ENCODE results near the gene RPRM.
"Not testable (repeated sequence)": the region's sequence is repeated elsewhere in the genome, so short reads cannot be mapped to it uniquely, and the experiment has no call there.

RPRM gene

DNA sequence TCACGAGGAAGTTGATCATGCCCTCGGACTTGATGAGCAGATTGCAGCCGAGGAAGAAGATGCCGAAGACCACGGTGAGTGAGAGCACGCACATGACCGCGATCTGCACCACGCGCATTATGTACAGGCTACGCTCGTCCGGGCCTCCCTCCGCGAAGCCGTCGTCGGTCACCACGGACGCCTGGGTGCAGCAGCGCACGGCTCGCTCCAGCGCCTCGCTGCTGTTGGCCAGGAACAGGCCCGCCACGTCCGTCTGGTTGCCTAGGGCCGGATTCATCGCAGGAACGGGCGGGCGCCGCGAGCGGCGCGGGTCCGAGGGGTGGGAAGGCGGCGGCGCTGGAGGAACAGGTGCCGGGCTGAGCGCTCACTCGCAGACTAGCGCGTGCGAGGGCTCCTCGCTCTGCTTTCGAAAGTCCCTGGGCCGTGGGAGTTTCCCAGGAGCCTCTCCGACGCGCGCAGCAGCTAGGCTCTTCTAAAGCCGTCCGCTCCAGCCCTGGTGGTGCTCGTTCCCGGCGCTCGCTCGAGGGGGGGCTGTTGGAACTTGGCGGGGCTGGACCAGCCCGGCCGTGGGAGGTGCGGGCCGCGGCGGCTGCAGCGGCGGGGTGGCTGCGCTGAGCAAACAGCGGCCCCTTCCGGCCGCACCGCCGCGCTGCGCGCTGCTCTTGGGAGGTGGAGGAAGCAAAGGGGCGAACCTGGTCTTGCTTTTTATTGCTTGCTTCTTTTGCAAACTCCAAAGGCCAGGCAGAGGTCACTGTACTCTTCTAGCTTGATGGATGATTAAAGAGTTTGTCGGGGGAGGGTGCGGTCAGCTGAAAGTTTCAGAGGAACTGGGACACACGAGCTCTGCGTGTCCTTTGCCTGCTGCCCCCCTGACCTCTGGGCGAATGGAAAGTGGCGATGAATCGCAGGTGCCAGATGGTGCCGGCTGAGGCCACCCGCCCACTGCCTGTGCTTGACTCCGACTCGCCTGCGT, at the start of gene RPRM:
Gene RPRM, minus strand, starts transcription at position 474 of the 973 bp plus-strand sequence. Its CDS starts 197 bp downstream, at position 277.
- peak; percentile 19 to 21 for DNase-seq

- peak; percentile 29 to 38 for DNase-seq
Observed at GRCh38 chr2:153519257-153519875, 40.8 kb upstream of the RPRM start.

- no peak for DNase-seq
Observed at GRCh38 chr2:153512331-153512730, 33.8 kb upstream of the RPRM start.

DNA sequence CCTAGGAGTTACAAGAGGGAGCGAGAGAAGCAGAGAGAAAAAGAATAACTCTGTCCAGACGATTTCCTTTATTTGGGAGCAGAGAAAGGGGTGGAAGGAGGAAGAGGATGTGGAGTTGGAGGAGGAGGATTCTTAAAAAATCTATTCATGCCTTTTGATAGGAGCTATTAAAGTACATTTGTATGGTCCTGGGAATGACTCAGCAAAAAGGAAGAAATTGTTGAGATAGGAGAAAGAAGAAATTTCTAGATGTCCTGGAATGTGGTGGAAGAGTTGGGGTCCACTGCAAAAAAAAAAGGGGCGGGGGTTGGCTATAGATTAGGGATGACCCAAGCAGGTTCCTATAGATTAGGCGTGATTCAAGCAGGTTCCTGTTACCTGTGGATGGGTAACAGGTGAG, 32.4 kb upstream of the RPRM start:
- DNase-seq = no peak

DNA sequence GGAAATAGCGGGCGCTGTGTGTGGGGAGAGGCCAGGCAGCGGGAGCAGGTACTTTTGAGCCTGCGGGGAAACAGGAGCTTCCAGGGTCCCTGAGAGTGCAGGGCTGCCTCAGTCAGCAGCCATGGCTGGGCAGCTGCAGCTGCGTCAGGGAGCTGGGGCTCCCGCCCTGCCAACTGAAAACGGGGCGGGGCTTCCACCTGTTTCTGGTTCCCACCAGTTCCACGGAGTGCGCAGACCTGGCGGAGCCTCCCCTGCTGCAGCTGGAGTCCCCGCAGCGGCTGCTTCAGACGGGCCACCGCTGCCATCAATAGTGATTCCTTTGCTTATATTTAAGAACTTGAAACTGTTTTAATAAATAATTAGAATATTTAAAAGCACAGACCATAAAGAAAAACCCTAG, 30.6 kb upstream of the RPRM start:
- DNase-seq = no peak

DNA sequence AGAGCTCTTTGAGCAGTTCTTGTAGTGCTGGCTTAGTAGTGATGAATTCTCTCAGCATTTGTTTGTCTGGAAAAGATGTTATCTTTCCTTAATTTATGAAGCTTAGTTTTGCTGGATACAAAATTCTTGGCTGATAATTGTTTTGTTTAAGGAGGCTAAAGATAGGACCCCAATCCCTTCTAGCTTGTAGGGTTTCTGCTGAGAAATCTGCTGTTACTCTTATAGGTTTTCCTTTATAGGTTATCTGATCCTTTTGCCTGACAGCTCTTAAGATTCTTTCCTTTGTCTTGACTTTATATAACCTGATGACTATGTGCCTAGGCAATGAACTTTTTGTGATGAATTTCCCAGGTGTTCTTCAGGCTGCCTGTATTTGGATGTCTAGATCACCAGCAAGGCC, 27.9 kb upstream of the RPRM start:
- not testable (repeated sequence) for DNase-seq

DNA sequence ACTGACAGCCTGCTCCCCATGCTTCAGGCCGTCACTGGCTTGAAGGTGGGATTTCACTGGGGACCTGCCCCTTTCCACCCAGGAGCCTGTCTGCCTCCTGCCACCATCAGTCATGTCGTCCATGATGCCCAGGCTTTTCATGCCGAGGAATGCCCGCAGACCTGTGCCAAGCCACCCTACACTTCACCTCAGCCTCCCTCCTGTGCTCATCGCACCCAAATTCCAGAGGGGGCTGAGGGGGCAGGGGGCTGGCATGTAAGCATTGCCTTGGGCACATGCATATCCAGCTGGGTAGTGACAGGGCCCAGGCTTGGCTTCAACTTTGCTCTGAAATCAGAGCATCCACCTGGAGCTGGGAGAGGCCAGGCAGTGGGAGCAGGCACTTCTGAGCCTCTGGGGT, 20.9 kb upstream of the RPRM start:
- no peak for DNase-seq

DNA sequence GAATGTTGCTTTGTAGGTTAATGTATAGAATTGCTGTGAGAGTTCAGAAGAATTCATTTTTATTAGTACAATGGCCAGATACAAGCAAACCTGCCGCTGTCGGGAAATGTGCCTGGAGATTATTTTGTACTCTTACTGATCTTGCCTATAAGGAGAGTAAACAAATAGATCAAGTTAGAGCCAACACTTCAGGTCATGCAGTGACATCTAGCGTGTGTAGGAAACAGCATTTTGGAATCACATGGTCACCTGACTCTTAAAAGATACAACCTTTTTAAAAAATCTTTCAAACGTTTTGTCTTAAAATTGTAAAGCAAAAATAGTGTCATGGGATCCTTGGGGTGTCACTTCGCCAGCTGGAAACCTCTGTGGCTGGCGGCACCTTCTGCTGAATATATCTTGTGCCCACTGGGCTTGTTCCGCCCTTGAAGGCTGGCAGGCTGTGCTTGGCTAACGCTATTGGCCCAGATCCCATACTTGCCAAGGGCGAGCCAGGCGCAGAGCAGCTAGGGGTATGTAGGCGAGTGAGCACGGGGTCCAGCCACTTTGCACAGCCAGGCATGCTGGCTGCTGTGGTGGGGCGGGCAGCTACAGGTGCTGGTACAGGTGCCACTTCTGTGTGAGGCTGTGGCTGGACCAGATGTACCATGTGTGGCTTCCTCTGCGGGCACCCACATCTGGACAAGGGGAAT, 19.5 kb upstream of the RPRM start:
- no peak for DNase-seq

DNA sequence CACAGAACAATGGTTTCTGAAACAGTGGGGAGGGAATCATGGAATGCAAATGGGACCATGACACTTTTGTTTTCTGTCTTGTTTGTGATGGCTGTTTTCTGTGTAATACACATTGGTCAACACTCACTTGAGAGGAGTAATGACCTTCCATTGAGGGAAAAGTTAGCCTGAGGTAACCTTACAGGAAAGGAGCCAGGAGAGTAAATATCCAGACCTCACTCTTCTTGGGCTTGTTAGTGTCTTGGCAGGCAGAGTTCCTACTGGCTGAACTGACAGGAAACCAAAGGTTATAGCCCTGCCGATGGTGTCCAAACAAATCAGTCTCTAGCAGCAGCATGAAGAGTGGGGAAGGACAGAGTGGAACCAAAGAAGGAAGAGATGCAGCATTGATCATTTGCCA, 17.2 kb upstream of the RPRM start:
- DNase-seq = no peak

DNA sequence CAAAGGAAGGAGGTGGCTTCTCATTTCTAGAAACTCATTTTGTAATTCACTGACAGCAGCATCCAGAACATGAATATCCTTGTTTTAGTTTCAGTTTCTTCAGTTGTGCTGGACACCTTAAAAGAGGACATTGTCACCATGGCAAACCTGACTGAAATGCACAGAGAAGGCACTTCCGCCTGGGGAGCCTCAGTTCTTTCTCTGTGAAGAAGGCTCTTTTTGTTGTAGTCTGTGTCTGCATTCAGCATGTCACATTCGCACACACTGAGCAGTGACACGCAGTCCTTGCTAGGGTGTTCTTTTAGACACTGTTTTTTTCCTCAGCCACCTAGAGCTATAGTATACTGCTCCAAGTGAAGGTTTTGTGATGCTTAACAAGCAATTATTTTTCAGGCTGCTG, 9.5 kb upstream of the RPRM start:
- no peak for DNase-seq

DNA sequence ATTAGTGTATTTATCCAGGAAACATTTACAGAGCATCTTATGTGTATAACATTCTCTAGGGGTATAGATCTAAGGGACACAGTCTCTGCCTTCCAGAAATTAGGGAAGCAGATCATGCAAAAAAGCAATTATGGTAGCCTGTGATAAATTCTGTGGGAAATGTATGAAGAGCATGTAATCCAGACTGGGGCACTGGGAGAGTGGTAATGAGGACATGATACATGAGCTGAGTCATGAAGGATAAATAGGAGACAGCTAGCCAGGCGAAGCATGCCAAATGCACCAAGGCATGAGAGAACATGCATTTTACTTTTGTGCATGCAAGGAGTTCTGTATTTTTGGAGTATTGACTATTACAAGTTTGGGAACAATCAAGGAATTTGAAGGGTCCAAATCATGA, 8.9 kb upstream of the RPRM start:
- DNase-seq = no peak

DNA sequence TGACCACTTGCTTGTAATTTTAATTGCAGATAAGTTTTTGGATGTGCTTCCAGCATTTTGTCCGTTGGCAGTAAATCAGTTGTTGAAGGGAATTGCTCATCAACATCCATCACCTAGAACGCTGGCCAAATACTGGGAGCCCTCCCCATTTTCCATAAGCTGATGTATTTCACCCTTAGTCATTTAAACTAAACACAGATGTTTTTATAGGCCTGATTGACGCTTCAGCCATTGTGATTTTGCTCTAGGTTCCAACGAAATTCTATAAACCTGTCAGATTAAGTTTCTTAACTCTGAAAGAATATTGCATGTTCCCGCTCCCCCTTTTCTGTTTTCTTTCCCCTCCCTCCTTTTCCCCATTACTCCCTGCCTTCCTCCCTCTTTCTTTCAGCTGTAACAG, 1.0 kb upstream of the RPRM start:
- no peak for DNase-seq

- no peak for DNase-seq
Observed at GRCh38 chr2:153477636-153478288, 800 bp downstream of the RPRM start.

DNA sequence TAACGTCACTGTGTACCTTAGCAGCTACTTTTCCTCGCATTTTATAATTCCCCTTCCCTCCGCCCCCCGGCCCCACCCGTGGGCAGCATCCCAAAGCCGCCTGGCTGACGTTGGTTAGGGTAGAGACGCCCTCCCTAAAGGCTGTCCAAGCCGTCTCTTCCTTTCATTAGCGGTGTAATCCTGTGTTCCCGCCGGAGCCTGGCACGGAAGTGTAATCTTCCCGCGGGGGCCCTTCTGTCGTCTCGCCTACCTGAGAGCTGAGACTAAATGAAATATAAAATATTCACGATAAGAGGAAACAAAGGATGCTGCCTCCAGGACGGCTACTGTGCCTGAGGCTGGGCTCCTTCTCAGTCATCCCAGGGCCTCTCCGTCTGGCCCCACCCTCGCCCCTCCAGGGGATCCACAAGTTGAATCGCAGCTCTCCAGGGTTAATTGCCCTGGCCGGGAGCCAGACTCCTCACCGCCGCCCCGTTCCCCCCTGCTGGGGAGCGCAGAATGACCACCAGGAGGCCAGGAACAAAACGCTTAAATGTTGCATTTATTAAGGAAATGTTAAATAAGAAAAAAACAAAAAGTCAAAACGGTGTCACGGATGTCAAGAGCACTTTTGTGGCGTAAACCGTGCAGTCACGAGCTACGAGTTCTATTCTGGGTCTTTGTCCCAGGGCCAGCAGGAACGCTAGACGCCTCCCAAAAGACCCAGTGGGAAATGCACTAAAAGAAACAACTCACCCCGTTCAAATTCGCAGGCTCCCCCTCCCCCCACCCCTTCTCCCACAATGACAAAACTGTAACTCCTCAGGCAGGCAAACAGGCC, 1.5 kb downstream of the RPRM start:
- no peak for DNase-seq

DNA sequence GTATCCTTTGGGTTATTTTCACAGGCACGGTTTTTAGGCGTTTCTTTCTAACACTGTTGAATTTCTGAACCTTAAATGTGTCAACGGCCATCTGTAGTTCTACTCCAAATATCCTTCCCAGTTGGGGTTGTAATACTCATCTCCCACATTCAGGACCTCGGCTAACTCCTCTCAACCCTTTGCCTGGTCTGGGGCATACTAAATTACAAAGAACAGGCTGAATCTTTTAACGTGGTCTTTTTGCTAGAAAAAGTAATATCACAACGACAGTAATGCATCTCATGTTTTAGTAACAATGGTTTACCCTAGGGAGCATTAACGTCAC, 2.1 kb downstream of the RPRM start:
- no peak for DNase-seq

- no peak for DNase-seq
Observed at GRCh38 chr2:153474876-153475435, 3.6 kb downstream of the RPRM start.

GRCh38 chr2:153474407-153474806, 4.2 kb downstream of the RPRM start:
- no peak for DNase-seq

DNA sequence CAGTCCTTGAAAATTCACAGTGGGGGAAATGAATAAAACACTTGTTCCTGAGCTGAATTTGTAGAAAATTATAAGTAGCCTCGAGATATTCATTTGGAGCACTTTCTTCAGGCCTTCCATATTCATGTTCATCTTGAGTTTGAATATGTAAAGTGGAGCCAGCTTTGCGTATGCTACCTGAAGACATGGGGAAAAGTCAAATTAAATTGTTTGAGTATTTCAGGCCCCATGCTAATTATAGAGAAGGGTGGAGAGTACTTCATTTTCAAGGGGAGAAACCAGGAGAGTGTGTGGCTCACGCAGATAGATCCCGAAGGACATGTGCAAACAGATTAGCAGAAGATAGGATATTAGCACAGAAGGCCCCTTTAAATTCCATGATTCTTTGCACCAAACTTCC, 7.7 kb downstream of the RPRM start:
- DNase-seq = no peak

DNA sequence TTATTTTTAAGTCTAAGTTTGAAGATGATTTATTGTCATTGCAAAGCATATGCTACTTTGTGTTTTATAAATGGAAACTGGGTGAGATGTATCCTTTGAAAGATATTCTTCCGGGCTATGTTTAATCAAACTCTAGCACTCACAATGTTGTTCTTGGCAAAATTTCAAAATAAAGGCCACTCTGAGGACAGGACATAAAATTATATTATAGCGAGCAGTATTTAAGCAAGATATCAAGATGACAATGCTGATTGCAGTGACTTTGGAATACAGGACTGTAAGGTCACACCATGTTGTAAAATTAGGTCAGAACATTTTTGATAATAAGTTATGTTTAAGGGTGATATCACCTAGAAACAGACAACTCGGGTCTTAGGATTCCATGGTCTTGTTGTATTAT, 14.2 kb downstream of the RPRM start:
- no peak for DNase-seq

- no peak for DNase-seq
Observed at GRCh38 chr2:153462338-153462859, 16.2 kb downstream of the RPRM start.

DNA sequence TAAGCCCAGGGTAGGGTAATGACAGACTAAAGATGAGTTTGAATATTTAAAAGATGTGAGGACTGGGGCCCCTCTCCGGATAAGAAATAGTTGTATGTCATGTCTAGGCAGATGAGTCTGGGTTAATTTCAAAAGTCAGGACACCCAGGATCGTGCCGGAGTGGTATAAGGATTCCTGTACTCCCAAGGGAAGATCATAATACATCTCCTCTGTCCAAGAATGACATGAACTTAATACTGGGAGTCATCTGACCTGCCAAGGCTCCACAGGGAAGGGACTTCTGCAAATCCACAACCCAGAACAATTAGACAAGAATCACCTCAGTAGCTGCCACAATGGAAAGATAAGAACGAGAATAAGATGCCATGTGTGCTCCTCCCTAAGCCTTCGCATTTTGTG, 17.1 kb downstream of the RPRM start:
- DNase-seq = no peak

GRCh38 chr2:153455861-153456260, 22.7 kb downstream of the RPRM start:
- no peak for DNase-seq
